Body of pancreas (tissue), 4 donors: ENCODE results near the gene ALOX5AP. TPM values are rescaled to one million over a fixed set of nuclear protein-coding genes. Genes with fewer than 3 reads are reported as not detected.

Experiments
- ATAC-seq: fragments of 150-250 bp; one replicate; pipeline ENCODE4 v1.9.1; 2016
- DNase-seq, 4 donors: peaks; one replicate each; pipeline ENCODE4 v3.0.0-alpha.2; 2019
- H3K27ac ChIP-seq, 4 donors: fragments of 200-600 bp; sonication (generic); 1 replicate in 3 of 4; 2 replicates in 1 of 4; pipeline versions ENCODE4 v1.5.1 to v1.6.1; 2016 to 2019; ENCODE audit warnings: mild to moderate bottlenecking in 1 of 4, mixed read lengths in 1 of 4, moderate library complexity in 1 of 4
- H3K27me3 ChIP-seq, 2 donors: fragments of 200-600 bp; sonication (generic); one replicate each; pipeline ENCODE4 v1.6.0; 2016; ENCODE audit warnings: mild to moderate bottlenecking in 1 of 2
- H3K36me3 ChIP-seq, 2 donors: fragments of 200-600 bp; sonication (generic); replicated peaks in 1 of 2; 2 replicates each; pipeline ENCODE4 v1.5.1; 2016; ENCODE audit warnings: low read depth in 2 of 2; ENCODE audit not compliant: insufficient read depth in 1 of 2
- H3K4me1 ChIP-seq: fragments of 200-600 bp; sonication (generic); one replicate; pipeline ENCODE4 v1.6.0; 2016
- H3K4me3 ChIP-seq, 2 donors: fragments of 200-600 bp; sonication (generic); 1 replicate in 1 of 2; 2 replicates in 1 of 2; pipeline ENCODE4 v1.5.1; 2016 to 2019
- H3K9me3 ChIP-seq, 3 donors: fragments of 200-600 bp; sonication (generic); 1 replicate in 2 of 3; 2 replicates in 1 of 3; pipeline ENCODE4 v1.5.1; 2016
- POLR2A ChIP-seq, 3 donors: fragments of 450-650 bp; IDR thresholded peaks; one replicate each; pipeline ENCODE4 v1.6.1; 2016; ENCODE audit warnings: antibody characterized with exemption in 3 of 3, mild to moderate bottlenecking in 2 of 3
- WGBS, 2 donors: methylation state at CpG; one replicate each; pipeline ENCODE4 v1.1.5; 2017; 5-methylcytosine and 5-hydroxymethylcytosine counted together
- intact Hi-C: fragments of 100-400 bp; cut with DNase I; formaldehyde crosslinking; loops from one replicate; pipeline ENCODE4 v1.15.1; 2023
- total RNA-seq, 2 donors: library from RNA; depleted of rRNA; stranded (reverse); fragments of >200 nt; gene quantifications; one replicate each; pipeline ENCODE4 v1.1.0, GENCODE V29; 2016
- TF ChIP-seq, protein P1 (sequence below), 7 experiments: fragments of 450-650 bp in 4 of 7; fragments of 200-600 bp in 3 of 7; sonication (generic) in 3 of 7; IDR thresholded peaks; one replicate each; pipeline ENCODE4 v1.5.1; 2016 to 2019; ENCODE audit warnings: antibody characterized with exemption in 7 of 7

Gene ALOX5AP
- total RNA-seq, 2 donors from 2014 or later: 12.5 to 17.4 TPM

DNA sequence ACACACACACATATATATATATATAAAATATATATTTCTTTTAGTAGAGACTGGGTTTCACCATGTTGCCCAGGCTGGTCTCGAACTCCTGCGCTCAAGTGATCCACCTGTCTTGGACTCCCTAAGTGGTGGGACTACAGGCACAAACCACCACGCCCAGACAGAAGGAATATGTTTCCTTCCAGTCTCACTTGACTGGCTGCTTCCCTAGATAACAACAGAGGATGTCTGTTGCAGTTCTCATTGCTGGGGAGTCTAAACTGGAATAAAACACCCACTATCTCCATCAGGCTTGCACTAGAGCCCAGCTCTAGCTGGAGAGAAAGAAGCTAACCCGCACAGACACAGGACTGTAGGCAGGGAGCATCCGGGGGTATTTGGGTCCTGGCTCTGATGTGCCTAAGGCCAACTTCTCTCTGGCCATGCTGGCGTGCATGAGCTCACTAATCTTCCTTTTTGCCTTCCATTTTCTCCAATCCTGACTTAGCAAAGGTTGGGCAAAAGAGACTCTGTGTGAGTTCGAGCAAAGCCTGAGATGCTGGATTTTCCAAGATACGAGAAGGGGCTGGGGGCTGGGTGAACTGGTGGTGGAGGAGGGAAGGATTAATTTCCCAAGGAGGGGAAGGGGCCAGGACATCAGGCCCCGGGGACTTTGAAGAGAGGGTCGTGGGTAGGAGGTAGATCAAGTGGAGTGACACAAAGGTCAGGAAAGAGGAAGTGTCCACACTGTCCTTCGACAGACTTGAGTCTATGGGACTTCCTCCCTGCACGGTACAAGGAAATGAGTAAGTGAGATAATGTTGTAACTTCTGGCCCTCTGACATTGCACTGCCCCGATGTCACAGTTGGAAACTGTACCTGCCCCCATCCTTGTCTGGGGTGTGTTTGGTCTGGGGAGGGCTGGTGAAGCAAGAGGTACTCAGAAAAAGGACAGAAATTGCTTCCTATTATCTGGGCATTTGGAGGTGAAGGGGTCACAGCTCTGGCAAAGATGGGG, 22.5 kb upstream of the ALOX5AP start:
- Histone ChIP-seq H3K27me3 (no peaks in the 10 kb centered on the region), H3K4me3 (no peak overlapping the region), H3K4me1 (no peaks in the 10 kb centered on the region), H3K27ac (peak overlapping the region in 2 of 4 donors; percentile 34 to 58), H3K36me3 (no peaks in the 10 kb centered on the region), H3K9me3 (no peaks in the 10 kb centered on the region)
- WGBS, 2 donors: 48 to 62% methylated on average over 13 of the region's 13 CpGs
- ATAC-seq (peak; percentile 56), DNase-seq (peak in 1 of 4 donors; percentile 70)
- TF ChIP-seq POLR2A (IDR thresholded peaks at IDR 0.05): no peak
- TF ChIP-seq, protein P1, sequence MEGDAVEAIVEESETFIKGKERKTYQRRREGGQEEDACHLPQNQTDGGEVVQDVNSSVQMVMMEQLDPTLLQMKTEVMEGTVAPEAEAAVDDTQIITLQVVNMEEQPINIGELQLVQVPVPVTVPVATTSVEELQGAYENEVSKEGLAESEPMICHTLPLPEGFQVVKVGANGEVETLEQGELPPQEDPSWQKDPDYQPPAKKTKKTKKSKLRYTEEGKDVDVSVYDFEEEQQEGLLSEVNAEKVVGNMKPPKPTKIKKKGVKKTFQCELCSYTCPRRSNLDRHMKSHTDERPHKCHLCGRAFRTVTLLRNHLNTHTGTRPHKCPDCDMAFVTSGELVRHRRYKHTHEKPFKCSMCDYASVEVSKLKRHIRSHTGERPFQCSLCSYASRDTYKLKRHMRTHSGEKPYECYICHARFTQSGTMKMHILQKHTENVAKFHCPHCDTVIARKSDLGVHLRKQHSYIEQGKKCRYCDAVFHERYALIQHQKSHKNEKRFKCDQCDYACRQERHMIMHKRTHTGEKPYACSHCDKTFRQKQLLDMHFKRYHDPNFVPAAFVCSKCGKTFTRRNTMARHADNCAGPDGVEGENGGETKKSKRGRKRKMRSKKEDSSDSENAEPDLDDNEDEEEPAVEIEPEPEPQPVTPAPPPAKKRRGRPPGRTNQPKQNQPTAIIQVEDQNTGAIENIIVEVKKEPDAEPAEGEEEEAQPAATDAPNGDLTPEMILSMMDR (IDR thresholded peaks at IDR 0.05): no peak
- intact Hi-C loops: no loop called here

DNA sequence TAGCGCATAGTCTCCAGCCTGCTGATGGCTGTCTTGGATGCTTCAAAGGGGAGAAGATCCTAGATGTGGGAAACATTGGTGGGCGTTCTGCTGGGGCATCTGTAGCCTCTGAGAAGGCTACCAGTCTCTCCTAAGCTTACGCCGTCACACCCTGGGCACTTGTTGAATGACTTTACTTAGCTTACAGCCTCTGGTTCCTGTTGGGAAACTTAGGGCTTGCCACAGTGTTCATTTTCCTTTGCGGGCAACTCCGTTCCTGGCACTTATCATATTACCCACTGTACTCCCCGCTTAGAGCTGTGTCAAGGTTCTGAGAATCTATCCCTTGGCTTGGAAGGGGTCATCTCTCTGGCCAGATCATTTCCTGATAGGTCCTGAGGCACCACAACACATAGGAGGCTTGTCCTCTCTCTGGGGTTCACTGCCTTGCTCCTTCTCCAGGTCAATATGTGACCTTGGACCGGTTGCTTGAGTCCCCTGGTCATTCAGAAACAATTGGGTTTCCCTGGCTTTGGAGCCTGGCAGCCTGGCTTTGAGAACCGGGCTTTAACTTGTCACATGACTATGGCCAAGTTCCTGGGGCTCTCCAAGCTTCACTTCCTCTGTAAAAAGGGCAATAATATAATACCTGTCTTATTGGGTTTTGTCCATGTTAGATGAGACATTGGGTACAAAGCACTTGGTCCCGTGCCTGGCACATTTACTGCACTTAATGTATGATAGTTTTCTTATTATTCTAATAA, 20.5 kb upstream of the ALOX5AP start:
- TF ChIP-seq, protein P1 (IDR thresholded peaks at IDR 0.05): no peak
- no peak for TF ChIP-seq POLR2A (IDR thresholded peaks at IDR 0.05)
- no peak overlapping the region for H3K4me3 ChIP-seq
- H3K36me3 ChIP-seq: no peaks in the 10 kb centered on the region
- no peaks in the 10 kb centered on the region for H3K27me3 ChIP-seq
- no peaks in the 10 kb centered on the region for H3K9me3 ChIP-seq
- DNase-seq (peak in 1 of 4 donors; percentile 43), ATAC-seq (no peak)
- H3K27ac ChIP-seq: no peak overlapping the region
- H3K4me1 ChIP-seq: no peaks in the 10 kb centered on the region
- 73 to 76% methylated on average over 10 of the region's 10 CpGs for WGBS, 2 donors
- intact Hi-C loops: no loop called here

DNA sequence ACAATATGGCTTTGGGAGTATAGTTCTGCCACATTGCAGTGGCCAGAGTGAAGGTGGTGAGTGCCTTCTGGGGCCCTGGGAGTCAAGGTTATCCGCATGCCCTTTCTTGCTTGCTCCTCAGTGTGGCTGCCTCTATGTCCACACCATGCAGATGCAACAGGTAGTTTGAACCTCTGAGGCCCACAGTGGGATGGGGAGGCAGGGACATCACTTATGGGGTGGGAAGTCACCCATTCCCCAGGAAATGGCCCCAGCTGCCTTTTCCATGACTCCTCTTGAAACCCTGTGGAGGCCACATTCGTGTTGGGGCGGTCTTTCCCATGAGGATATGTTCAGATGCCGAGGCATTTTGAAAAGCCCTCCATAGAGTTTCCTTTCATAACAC, 20.0 kb upstream of the ALOX5AP start:
- no peaks in the 10 kb centered on the region for H3K4me1 ChIP-seq
- H3K36me3 ChIP-seq: no peaks in the 10 kb centered on the region
- no peaks in the 10 kb centered on the region for H3K27me3 ChIP-seq
- DNase-seq: no peak
- H3K9me3 ChIP-seq: no peaks in the 10 kb centered on the region
- H3K27ac ChIP-seq: no peak overlapping the region
- 82 to 91% methylated on average over 4 of the region's 4 CpGs for WGBS, 2 donors
- ATAC-seq: no peak
- intact Hi-C loops: no loop called here
- H3K4me3 ChIP-seq: no peak overlapping the region
- TF ChIP-seq, protein P1 (IDR thresholded peaks at IDR 0.05): no peak
- no peak for TF ChIP-seq POLR2A (IDR thresholded peaks at IDR 0.05)

DNA sequence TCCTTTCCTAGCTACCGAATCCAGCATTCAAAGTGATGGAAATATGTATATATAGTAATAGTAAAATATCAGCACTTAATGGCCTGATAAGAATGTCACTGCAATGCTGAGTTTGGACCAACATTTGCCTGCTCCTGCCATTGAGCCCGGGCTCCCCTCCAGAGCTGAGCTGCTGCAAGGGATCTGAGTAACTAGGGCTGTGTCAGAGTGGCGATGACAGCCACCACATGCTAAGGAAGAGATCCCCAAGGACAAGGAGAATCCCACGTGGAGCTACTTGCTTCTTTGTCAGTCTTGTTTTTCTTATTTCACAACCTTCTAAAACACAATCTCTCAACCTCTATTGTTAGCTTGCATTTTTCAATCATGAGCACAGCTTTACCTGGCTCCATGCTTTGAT, 19.5 kb upstream of the ALOX5AP start:
- Histone ChIP-seq H3K27ac (no peak overlapping the region), H3K9me3 (no peaks in the 10 kb centered on the region), H3K27me3 (no peaks in the 10 kb centered on the region), H3K4me1 (no peaks in the 10 kb centered on the region), H3K36me3 (no peaks in the 10 kb centered on the region), H3K4me3 (no peak overlapping the region)
- no peak for TF ChIP-seq POLR2A (IDR thresholded peaks at IDR 0.05)
- TF ChIP-seq, protein P1 (IDR thresholded peaks at IDR 0.05): no peak
- WGBS, 2 donors: 63 to 73% methylated on average over 4 of the region's 4 CpGs
- ATAC-seq (no peak), DNase-seq (no peak)
- intact Hi-C loops: no loop called here
